Activated CD4-positive, alpha-beta T cell treated with anti-CD3 and anti-CD28 coated beads, Interleukin-2, amount 50 U/mL, for 1 hour (primary cell): ENCODE measurements around the gene VPS8.
"Not testable (repeated sequence)": the region's sequence is repeated elsewhere in the genome, so short reads cannot be mapped to it uniquely, and the experiment has no call there.

Experiments
- DNase-seq: peaks from one replicate; pipeline ENCODE4 v3.0.0-alpha.2; 2020

Gene VPS8

GRCh38 chr3:184927796-184928315 is 115.9 kb downstream of the VPS8 start:
- DNase-seq = no peak

DNA sequence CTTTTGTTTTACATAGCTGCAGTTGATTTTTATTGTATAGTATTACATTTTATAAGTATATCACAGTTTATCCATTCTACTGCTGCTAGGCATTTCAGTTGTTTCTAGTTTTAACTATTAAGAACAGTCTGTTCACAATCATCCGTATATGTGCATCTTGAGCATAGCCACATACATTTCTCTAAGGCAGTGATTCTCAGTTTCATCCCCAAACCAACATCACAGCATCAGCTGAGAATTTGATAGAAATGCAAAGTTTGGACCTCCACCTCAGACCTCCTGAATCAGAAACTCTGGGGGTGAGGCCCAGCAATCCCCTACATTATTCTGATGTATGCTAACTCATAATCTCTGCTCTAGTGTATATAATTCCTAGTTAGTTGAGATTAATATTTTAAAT is 120.8 kb downstream of the VPS8 start:
- DNase-seq = no peak

GRCh38 chr3:184937611-184938010 is 125.6 kb downstream of the VPS8 start:
- DNase-seq = no peak

DNA sequence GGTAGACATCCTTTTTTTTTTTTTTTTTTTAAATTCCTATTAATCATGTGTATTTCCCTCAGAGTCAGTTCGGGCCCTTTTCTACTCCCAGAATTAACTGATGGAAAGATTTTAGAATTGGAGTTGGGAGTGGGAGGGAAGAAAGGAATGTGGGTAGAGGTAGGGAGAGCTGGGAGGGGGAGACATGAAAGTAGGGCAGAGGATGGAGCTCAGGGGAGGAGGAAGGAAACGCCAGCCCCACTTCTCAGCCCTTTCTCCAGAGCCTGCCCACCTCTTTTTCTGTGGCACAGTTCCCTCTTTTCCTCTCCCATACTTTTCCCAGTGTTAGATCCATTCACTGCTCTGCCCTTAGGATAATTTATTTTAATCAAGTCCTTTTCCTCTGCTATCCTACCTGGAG is 129.4 kb downstream of the VPS8 start:
- DNase-seq = no peak

- DNase-seq = no peak
These were observed 130.8 kb downstream of the VPS8 start for GRCh38 chr3:184942735-184943134.

DNA sequence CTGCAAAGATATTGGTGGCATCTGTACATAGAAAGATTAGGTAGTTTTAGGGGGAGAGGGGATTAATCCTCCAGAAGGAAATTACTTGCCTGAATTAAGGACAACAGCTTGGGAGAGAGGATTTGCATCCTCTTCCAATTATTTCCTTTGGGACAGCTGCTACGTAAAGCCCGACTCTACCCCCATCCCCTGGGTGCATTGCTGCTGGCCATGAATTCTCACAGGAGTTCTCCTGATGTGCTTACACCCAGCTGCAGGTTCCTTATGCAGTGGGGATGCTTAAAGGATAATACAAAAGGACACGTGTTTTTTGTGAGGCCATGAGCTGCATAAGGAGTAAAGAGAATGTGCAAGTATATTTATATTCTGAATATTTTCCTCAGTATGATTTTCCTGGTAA is 132.3 kb downstream of the VPS8 start:
- DNase-seq = no peak

DNA sequence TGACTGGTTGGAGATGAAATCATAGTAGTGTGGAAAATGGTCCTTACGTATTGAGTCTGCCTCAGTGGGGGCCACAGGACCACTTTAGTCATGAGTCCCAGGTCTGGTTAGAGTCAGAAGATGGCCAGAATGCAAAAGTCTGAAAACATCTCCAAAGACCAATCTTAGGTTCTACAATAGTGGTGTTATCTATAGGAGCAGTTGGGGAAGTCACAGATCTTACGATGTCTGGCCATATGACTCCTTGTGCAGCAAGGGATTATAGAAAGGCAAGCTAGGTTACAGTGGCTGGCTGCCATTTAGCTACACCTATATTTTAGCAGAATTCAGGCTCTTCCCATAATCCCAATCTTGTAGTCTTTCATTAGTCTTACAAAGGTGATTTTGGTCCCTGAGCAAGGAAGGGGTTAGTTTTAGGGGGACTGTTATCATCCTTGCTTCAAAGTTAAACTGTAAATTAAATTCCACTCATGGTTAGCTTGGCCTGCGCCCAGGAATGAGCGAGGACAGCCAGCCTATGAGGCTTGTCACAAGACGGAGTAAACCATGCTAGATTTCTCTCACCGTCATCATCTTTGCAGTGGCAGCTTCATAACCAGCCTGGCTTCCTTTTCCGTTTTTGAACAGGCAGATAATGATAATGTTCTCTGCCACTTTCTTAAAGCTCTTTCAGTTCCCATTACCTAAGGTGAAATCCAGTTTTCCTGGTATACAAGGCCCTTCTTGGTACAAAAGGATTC is 134.1 kb downstream of the VPS8 start:
- DNase-seq = no peak

DNA sequence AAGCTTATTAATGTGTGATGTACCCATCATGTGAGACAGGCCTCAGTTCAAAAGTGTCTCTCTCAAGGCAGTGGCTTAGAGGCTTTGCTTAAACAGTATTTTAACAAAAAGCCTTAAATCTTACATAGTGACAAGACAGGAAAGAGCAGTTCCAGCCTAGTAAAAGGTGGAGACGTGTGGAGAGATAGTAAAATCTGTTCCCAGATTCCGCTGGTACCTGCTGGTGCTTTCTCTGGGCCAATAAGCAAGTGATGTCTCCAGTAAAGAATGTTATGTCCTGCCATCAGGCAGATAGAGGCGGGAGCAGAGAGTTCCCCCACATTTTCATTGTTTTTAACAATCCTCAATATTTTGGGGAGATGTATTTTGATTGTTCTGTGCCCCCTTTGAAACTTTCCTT is 135.0 kb downstream of the VPS8 start:
- no peak for DNase-seq

GRCh38 chr3:184949251-184949965 is 137.4 kb downstream of the VPS8 start:
- DNase-seq = no peak

DNA sequence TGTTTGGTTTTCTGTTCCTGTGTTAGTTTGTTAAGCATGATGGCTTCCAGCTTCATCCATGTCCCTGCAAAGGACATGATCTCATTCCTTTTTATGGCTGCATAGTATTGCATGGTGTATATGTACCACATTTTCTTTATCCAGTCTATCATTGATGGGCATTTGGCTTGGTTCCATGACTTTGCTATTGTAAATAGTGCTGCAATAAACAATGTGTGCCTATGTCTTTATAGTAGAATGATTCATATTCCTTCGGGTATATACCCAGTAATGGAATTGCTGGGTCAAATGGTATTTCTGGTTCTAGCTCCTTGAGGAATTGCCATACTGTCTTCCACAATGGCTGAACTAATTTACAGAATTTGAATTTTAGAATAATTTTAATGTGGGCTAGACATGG is 138.8 kb downstream of the VPS8 start:
- not testable (repeated sequence) for DNase-seq

GRCh38 chr3:184952671-184953070 is 140.7 kb downstream of the VPS8 start:
- no peak for DNase-seq

GRCh38 chr3:184953401-184953800 is 141.4 kb downstream of the VPS8 start:
- DNase-seq = no peak

GRCh38 chr3:184954251-184954650 is 142.3 kb downstream of the VPS8 start:
- no peak for DNase-seq

- DNase-seq = not testable (repeated sequence)
These were observed 142.9 kb downstream of the VPS8 start for GRCh38 chr3:184954851-184955250.

GRCh38 chr3:184965639-184966430 is 153.9 kb downstream of the VPS8 start:
- DNase-seq = no peak

DNA sequence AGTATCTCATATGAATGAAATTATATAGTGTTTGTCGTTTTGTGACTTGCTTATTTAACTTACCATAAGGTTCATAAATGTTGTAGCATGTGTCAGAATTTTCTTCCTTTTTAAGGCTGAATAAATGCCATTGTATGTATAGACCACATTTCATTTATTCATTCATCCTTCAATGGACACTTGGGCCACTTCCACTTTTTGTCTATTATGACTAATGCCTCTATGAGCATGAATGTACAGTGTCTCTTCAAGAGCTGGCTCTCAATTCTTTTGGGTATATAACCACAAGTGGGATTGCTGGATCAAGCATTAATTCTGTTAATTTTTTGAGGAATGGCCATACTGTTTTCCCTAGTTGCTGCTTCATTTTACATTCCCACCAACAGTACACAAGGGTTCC is 156.1 kb downstream of the VPS8 start:
- DNase-seq = no peak

DNA sequence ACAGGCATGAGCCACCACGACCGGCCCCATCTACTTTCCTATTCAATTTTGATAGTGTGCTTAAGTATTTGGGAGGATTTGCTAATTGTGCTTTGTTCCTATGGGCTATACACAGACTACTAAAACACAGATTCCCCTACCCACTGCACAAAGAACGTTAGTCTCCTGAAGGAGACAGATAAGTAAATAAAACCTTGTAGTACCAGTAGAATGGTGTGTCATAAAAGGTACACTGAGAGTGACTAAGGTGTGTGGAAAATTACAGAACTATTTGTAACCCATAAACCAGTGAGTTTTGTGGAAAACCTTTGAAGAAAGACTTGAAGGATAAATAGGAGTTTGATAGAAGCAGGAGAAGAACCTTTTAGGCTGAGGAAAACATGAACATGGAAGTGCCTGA is 158.2 kb downstream of the VPS8 start:
- DNase-seq = no peak

DNA sequence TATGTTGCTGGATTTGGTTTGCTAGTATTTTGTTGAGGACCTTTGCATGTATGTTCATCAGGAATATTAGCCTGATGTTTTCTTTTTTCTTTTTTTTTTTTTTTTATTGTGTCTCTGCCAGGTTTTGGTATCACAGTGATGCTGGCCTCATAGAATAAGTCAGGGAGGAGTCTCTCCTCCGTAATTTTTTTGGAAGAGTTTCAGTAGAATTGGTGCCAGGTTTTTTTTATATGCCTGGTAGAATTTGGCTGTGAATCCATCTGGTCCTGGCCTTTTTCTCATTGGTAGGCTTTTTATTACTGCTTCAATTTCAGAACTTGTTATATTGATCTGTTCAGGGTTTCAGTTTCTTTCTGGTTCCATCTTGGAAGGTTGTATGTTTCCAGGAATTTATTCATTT is 165.8 kb downstream of the VPS8 start:
- DNase-seq = no peak

DNA sequence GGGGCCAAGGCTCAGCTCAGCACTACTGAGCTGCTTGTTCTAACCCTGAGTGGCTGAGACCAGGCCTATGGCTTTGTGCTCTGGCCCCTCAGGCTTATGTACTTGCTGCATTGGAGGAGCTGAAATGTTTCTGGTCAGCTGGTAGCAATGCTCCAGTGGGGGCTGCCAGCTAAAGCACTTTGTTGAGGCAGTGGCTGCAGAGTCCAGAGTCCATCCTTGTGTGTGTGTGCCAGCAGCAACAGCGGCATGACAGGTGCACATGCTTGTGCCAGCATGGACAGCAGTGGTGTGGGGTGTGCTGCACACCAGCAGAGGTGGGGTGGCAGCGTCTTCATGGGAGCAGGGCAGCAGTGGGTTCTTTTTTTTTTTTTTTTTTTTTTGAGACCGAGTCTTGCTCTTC is 169.1 kb downstream of the VPS8 start:
- no peak for DNase-seq

DNA sequence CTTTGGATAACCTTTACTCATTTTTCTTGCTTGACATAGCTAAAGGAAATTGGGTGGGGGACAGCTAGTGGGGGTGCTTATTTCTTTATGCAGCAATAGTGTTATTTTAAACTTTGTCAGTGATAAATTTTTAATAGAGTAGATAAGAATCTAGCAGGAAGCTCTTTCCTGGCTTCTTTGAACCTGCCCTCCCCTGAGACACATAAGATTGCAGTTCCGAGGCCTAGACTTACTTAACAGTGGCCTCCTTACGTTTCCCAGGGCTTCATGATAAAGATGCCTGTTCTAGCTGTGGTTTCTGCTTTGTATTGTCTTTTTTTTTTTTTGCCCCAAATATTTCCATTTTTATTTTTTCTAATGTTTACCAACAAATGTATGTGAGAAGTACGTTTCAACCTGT is 170.1 kb downstream of the VPS8 start:
- no peak for DNase-seq

- no peak for DNase-seq
These were observed 173.6 kb downstream of the VPS8 start for GRCh38 chr3:184985586-184985985.

GRCh38 chr3:184986366-184986889 is 174.5 kb downstream of the VPS8 start:
- no peak for DNase-seq

GRCh38 chr3:184993394-184993793 is 181.4 kb downstream of the VPS8 start:
- no peak for DNase-seq
